Panc1 (cell line): ENCODE results near the gene NAA25. TPM values are rescaled to one million over a fixed set of nuclear protein-coding genes. Genes with fewer than 3 reads are reported as not detected.
"Not testable (repeated sequence)": the region's sequence is repeated elsewhere in the genome, so short reads cannot be mapped to it uniquely, and the experiment has no call there.

Experiments used
- ATAC-seq: fragments of 200-7000 bp; cut with Tn5 transposase; 2 replicates; pipeline ENCODE4 v1.9.1; 2020; ENCODE audit warnings: mild to moderate bottlenecking, moderate library complexity
- BruUV-seq: library from RNA; stranded (reverse); fragments of 400-500 nt; replicated peaks from 2 replicates; lab custom pipeline; 2021; lab: Mats Ljungman, UMichigan
- CTCF ChIA-PET: fragments of 300-600 bp; sonication (Branson Sonifier 250); formaldehyde crosslinking; loops from one replicate; lab custom pipeline; 2022; ENCODE audit warnings: antibody characterized with exemption; lab: Charles Lee
- POLR2A ChIA-PET: fragments of 300-600 bp; sonication (Branson Sonifier 250); formaldehyde crosslinking; loops from one replicate; lab custom pipeline; 2022; ENCODE audit warnings: antibody characterized with exemption; lab: Charles Lee
- DNase-seq: peaks from one replicate; pipeline ENCODE4 v3.0.0-alpha.2; 2010; ENCODE audit warnings: low read depth, low spot score
- H3K27ac ChIP-seq: 2 replicates; pipeline ENCODE4 v1.5.1; 2011; ENCODE audit warnings: mild to moderate bottlenecking, low read length, inconsistent platforms
- H3K27me3 ChIP-seq: fragments of 200-500 bp; sonication (Bioruptor generic); 2 replicates; pipeline ENCODE4 v1.6.0; 2014; ENCODE audit warnings: low read length, inconsistent platforms; ENCODE audit not compliant: control insufficient read depth, insufficient read depth
- H3K36me3 ChIP-seq: fragments of 200-500 bp; sonication (Bioruptor generic); 2 replicates; pipeline ENCODE4 v1.5.1; 2014; ENCODE audit warnings: inconsistent platforms, mild to moderate bottlenecking, low read length, moderate library complexity; ENCODE audit not compliant: control insufficient read depth, insufficient read depth
- H3K4me1 ChIP-seq: 2 replicates; pipeline ENCODE4 v1.5.1; 2011; ENCODE audit warnings: inconsistent platforms, mild to moderate bottlenecking, low read length, moderate library complexity; ENCODE audit not compliant: control insufficient read depth, insufficient read depth
- H3K4me3 ChIP-seq, 2 experiments: 2 replicates each; pipeline ENCODE4 v1.5.1; 2011 to 2012; ENCODE audit warnings: low read depth in 2 of 2, low read length in 2 of 2, mild to moderate bottlenecking in 2 of 2, inconsistent platforms in 1 of 2, moderate library complexity in 1 of 2
- H3K9me3 ChIP-seq: fragments of 200-500 bp; sonication (Bioruptor generic); 2 replicates; pipeline ENCODE4 v1.5.1; 2014; ENCODE audit warnings: low read depth, mild to moderate bottlenecking, inconsistent platforms, low read length, moderate library complexity; ENCODE audit not compliant: control insufficient read depth, insufficient read depth
- POLR2AphosphoS5 ChIP-seq: IDR thresholded peaks from 2 replicates; pipeline ENCODE4 v1.6.1; 2012; ENCODE audit warnings: mild to moderate bottlenecking, low read depth, low read length, moderate library complexity
- SIN3A ChIP-seq: IDR thresholded peaks from 2 replicates; pipeline ENCODE4 v1.6.1; 2012; ENCODE audit warnings: low read depth, mild to moderate bottlenecking, low read length, moderate library complexity, borderline replicate concordance; ENCODE audit not compliant: insufficient read depth
- TCF7L2 ChIP-seq: IDR thresholded peaks from 2 replicates; pipeline ENCODE4 v1.6.1; 2011; ENCODE audit warnings: mild to moderate bottlenecking, low read depth, low read length, inconsistent platforms
- in situ Hi-C: cut with HindIII; loops from 2 replicates; pipeline ENCODE4 v1.10.0; 2016; ENCODE audit warnings: low sequenced_read_pairs, low pct_unique_long_range_greater_than_20kb
- intact Hi-C: fragments of 100-400 bp; cut with micrococcal nuclease; formaldehyde crosslinking; loops from one replicate; pipeline ENCODE4 v1.10.0; 2022; ENCODE audit not compliant: unreplicated experiment
- total RNA-seq: library from RNA; stranded (reverse); gene quantifications from one replicate; pipeline ENCODE4 v1.2.1, GENCODE V29; 2021; ENCODE audit not compliant: unreplicated experiment
- TF ChIP-seq, protein P1 (sequence below), 2 experiments: IDR thresholded peaks; 2 replicates each; pipeline ENCODE4 v1.6.1; 2011 to 2012; ENCODE audit warnings: low read depth in 2 of 2, control low read depth in 1 of 2, low read length in 1 of 2, mild to moderate bottlenecking in 1 of 2, moderate library complexity in 1 of 2; ENCODE audit not compliant: insufficient read depth in 1 of 2
- TF ChIP-seq, protein P2 (sequence below): fragments of 450-650 bp; IDR thresholded peaks from 2 replicates; pipeline ENCODE4 v1.5.1; 2017; ENCODE audit warnings: mild to moderate bottlenecking

The NAA25 gene
- total RNA-seq, 1 experiment from 2014 or later: 32.2 TPM

- ATAC-seq (no peak), DNase-seq (no peak)
- Histone ChIP-seq H3K9me3 (no peaks in the 10 kb centered on the region), H3K4me3 (no peak overlapping the region), H3K27ac (no peak overlapping the region), H3K36me3 (no peaks in the 10 kb centered on the region), H3K4me1 (no peaks in the 10 kb centered on the region), H3K27me3 (no peaks in the 10 kb centered on the region)
- ChIA-PET CTCF (no interaction called here), POLR2A (no interaction called here)
- TF ChIP-seq, protein P1, sequence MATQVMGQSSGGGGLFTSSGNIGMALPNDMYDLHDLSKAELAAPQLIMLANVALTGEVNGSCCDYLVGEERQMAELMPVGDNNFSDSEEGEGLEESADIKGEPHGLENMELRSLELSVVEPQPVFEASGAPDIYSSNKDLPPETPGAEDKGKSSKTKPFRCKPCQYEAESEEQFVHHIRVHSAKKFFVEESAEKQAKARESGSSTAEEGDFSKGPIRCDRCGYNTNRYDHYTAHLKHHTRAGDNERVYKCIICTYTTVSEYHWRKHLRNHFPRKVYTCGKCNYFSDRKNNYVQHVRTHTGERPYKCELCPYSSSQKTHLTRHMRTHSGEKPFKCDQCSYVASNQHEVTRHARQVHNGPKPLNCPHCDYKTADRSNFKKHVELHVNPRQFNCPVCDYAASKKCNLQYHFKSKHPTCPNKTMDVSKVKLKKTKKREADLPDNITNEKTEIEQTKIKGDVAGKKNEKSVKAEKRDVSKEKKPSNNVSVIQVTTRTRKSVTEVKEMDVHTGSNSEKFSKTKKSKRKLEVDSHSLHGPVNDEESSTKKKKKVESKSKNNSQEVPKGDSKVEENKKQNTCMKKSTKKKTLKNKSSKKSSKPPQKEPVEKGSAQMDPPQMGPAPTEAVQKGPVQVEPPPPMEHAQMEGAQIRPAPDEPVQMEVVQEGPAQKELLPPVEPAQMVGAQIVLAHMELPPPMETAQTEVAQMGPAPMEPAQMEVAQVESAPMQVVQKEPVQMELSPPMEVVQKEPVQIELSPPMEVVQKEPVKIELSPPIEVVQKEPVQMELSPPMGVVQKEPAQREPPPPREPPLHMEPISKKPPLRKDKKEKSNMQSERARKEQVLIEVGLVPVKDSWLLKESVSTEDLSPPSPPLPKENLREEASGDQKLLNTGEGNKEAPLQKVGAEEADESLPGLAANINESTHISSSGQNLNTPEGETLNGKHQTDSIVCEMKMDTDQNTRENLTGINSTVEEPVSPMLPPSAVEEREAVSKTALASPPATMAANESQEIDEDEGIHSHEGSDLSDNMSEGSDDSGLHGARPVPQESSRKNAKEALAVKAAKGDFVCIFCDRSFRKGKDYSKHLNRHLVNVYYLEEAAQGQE (IDR thresholded peaks at IDR 0.05; ENCODE audit: insufficient read depth in 1 of 2, low read depth in 2 of 2, low read length in 1 of 2): no peak
- TF ChIP-seq POLR2AphosphoS5 (no peak), TCF7L2 (no peak), SIN3A (no peak)
- TF ChIP-seq, protein P2, sequence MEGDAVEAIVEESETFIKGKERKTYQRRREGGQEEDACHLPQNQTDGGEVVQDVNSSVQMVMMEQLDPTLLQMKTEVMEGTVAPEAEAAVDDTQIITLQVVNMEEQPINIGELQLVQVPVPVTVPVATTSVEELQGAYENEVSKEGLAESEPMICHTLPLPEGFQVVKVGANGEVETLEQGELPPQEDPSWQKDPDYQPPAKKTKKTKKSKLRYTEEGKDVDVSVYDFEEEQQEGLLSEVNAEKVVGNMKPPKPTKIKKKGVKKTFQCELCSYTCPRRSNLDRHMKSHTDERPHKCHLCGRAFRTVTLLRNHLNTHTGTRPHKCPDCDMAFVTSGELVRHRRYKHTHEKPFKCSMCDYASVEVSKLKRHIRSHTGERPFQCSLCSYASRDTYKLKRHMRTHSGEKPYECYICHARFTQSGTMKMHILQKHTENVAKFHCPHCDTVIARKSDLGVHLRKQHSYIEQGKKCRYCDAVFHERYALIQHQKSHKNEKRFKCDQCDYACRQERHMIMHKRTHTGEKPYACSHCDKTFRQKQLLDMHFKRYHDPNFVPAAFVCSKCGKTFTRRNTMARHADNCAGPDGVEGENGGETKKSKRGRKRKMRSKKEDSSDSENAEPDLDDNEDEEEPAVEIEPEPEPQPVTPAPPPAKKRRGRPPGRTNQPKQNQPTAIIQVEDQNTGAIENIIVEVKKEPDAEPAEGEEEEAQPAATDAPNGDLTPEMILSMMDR: no peak
- intact Hi-C loops (no loop called here), in situ Hi-C loops (no loop called here)
- no TSS peak for BruUV-seq
Observed at GRCh38 chr12:112000820-112001219, 107.8 kb downstream of the NAA25 start.

DNA sequence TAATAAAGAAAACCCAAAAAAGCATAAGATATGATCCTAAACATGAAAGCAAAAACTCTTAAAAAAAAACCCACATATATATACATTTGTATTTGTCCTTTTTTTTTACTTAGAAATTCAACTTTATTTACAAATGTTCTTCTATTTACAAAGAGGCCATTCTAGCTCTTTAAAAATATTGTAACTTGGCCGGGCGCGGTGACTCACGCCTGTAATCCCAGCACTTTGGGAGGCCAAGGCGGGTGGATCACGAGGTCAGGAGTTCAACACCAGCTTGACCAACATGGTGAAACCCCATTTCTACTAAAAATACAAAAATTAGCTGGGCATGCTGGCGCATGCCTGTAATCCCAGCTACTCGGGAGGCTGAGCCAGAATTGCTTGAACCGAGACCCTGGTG lies 109.5 kb downstream of the NAA25 start:
- POLR2A ChIA-PET: interaction anchor here (0.6 kb wide), 1 partner anchor 1181 kb away, joined by 3 read pairs; no protein-coding TSS in a partner anchor
- H3K36me3 ChIP-seq, DNase-seq, intact Hi-C loops, H3K27ac ChIP-seq, H3K9me3 ChIP-seq, H3K4me3 ChIP-seq, H3K4me1 ChIP-seq, H3K27me3 ChIP-seq, ATAC-seq, CTCF ChIA-PET, BruUV-seq, in situ Hi-C loops: not testable (repeated sequence)

DNA sequence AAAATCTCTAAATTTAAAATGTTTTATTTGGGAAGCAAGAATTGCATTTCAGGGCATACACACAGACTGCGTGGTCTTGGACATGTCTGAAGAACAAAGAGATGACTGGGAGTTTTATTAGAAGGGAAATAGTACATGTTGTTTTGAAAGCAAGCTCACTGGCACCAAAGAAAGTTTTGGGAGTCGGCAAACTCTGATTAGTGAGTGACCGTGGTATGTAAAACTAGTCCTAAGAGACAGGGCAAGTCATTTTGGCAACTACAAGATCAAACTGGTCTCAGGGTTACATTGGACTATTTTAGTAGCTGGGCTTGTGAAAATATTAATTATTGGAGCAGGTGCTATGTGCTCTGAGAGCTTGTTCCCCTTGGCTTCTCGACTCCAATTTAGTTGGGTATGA lies 110.6 kb downstream of the NAA25 start:
- Histone ChIP-seq H3K9me3 (no peaks in the 10 kb centered on the region), H3K4me3 (no peak overlapping the region), H3K27me3 (no peaks in the 10 kb centered on the region), H3K36me3 (no peaks in the 10 kb centered on the region), H3K4me1 (no peaks in the 10 kb centered on the region), H3K27ac (no peak overlapping the region)
- no peak for ATAC-seq
- TF ChIP-seq SIN3A: no peak
- TF ChIP-seq TCF7L2: no peak
- TF ChIP-seq, protein P1 (IDR thresholded peaks at IDR 0.05; ENCODE audit: insufficient read depth in 1 of 2, low read depth in 2 of 2, low read length in 1 of 2): no peak
- TF ChIP-seq, protein P2: no peak
- no peak for TF ChIP-seq POLR2AphosphoS5
- intact Hi-C loops (no loop called here), in situ Hi-C loops (no loop called here)
- BruUV-seq: no TSS peak
- CTCF ChIA-PET: interaction anchor here (0.6 kb wide), 1 partner anchor 83 kb away, joined by 5 read pairs; no protein-coding TSS in a partner anchor
- POLR2A ChIA-PET: no interaction called here
- no peak for DNase-seq
